PC-3 (cell line): Measurements from ENCODE around the gene ABCB4.

Experiments used
- EZH2 ChIP-seq: fragments of 300-600 bp; sonication (generic); IDR thresholded peaks from one replicate; pipeline ENCODE4 v1.6.1; 2017; ENCODE audit warnings: antibody characterized with exemption, mild to moderate bottlenecking, low read length; ENCODE audit not compliant: unreplicated experiment
- EZH2phosphoT487 ChIP-seq: fragments of 300-600 bp; sonication (generic); IDR thresholded peaks from 2 replicates; pipeline ENCODE4 v1.6.1; 2018; ENCODE audit warnings: mild to moderate bottlenecking, antibody characterized with exemption, low read length, borderline replicate concordance
- TF ChIP-seq, protein P1 (sequence below): fragments of 300-600 bp; sonication (generic); conservative IDR thresholded peaks from 2 replicates; pipeline ENCODE4 v1.5.1; 2017; ENCODE audit warnings: antibody characterized with exemption, low read depth, mild to moderate bottlenecking, low read length

DNA sequence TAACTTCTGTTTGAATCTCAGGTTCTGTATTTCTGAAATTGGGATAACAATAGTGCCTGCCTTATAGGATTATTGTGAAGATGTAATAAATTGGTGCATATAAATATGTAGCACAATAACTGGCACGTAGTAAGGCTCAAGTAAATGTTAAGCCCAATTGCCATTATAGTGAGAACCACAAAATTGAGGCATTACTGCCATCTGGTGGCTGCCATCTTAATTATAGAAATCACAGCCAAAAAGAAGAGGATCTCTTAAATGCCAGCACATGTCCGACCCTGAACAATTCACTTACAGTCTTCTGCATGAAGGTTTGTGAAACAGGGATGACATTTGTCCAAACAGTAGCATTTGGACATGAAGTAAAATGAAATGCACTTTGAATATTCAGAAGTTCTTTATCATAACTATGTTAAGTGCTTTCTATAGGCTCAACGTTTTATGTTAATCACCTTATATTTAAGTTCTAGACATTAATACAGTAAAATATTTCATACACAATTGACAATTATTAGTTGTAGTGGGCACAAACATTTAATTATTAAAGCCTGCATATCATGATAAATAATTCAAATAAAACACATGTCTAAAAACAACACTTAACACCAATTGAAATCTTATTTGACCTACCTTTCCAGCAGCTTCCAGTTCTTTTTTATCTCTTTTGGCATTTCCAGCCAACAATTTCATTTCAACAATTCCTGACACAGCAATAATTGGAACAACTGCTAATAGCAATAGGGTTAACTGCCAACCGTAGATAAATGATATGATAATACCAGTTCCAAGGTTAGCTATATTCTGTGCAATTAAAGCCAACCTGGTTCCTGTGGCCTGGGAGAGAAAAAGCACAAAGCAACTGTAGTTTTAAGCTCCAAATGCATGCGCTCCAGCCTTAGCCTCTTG, 58.5 kb downstream of the ABCB4 start:
- TF ChIP-seq, protein P1, sequence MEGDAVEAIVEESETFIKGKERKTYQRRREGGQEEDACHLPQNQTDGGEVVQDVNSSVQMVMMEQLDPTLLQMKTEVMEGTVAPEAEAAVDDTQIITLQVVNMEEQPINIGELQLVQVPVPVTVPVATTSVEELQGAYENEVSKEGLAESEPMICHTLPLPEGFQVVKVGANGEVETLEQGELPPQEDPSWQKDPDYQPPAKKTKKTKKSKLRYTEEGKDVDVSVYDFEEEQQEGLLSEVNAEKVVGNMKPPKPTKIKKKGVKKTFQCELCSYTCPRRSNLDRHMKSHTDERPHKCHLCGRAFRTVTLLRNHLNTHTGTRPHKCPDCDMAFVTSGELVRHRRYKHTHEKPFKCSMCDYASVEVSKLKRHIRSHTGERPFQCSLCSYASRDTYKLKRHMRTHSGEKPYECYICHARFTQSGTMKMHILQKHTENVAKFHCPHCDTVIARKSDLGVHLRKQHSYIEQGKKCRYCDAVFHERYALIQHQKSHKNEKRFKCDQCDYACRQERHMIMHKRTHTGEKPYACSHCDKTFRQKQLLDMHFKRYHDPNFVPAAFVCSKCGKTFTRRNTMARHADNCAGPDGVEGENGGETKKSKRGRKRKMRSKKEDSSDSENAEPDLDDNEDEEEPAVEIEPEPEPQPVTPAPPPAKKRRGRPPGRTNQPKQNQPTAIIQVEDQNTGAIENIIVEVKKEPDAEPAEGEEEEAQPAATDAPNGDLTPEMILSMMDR = peak; percentile 87
- no peak for TF ChIP-seq EZH2phosphoT487
- no peak for TF ChIP-seq EZH2
